Smooth muscle cell (in vitro differentiated cells): Measurements from ENCODE around the gene TRPM3. TPM values are rescaled to one million over a fixed set of nuclear protein-coding genes. Genes with fewer than 3 reads are reported as not detected.

Source experiments
- DNase-seq: peaks from one replicate; lab custom pipeline; 2025; ENCODE audit not compliant: unreplicated experiment; lab: John Stamatoyannopoulos, UW
- H2AFZ ChIP-seq: fragments of 200-600 bp; sonication (generic); 2 replicates; pipeline ENCODE4 v1.6.0; 2016; ENCODE audit warnings: antibody characterized with exemption, low read depth, mild to moderate bottlenecking
- H3F3A ChIP-seq: fragments of 200-600 bp; sonication (generic); 2 replicates; pipeline ENCODE4 v1.6.0; 2017; ENCODE audit warnings: antibody characterized with exemption, low read depth
- H3K27ac ChIP-seq: fragments of 200-600 bp; sonication (generic); 2 replicates; pipeline ENCODE4 v1.5.1; 2016; ENCODE audit warnings: low read depth, mild to moderate bottlenecking
- H3K27me3 ChIP-seq: fragments of 200-600 bp; sonication (generic); 2 replicates; pipeline ENCODE4 v1.6.1; 2016; ENCODE audit warnings: low read depth, mild to moderate bottlenecking
- H3K36me3 ChIP-seq: fragments of 200-600 bp; sonication (generic); 2 replicates; pipeline ENCODE4 v1.5.1; 2016; ENCODE audit warnings: low read depth
- H3K4me1 ChIP-seq: fragments of 200-600 bp; sonication (generic); 2 replicates; pipeline ENCODE4 v1.5.1; 2016; ENCODE audit warnings: low read depth
- H3K4me2 ChIP-seq: fragments of 200-600 bp; sonication (generic); 2 replicates; pipeline ENCODE4 v1.6.0; 2016; ENCODE audit warnings: mild to moderate bottlenecking
- H3K4me3 ChIP-seq: fragments of 200-600 bp; sonication (generic); 2 replicates; pipeline ENCODE4 v1.5.1; 2016; ENCODE audit warnings: mild to moderate bottlenecking
- H3K79me2 ChIP-seq: fragments of 200-600 bp; sonication (generic); 2 replicates; pipeline ENCODE4 v1.6.0; 2016; ENCODE audit warnings: low read depth, mild to moderate bottlenecking
- H3K9ac ChIP-seq: fragments of 200-600 bp; sonication (generic); 2 replicates; pipeline ENCODE4 v1.6.0; 2016; ENCODE audit warnings: low read depth
- H3K9me3 ChIP-seq: fragments of 200-600 bp; sonication (generic); replicated peaks from 2 replicates; pipeline ENCODE4 v1.5.1; 2016; ENCODE audit warnings: low read depth
- H4K20me1 ChIP-seq: fragments of 200-600 bp; sonication (generic); 2 replicates; pipeline ENCODE4 v1.6.0; 2016; ENCODE audit warnings: low read depth
- WGBS: methylation state at CpG from one replicate; pipeline ENCODE4 v1.1.7; 2016; ENCODE audit warnings: low lambda C conversion rate; 5-methylcytosine and 5-hydroxymethylcytosine counted together
- polyA plus RNA-seq: library from polyadenylated mRNA; unstranded; fragments of >200 nt; fragmentation: Nextera tagmentation; extraction: Ambion mirVana; gene quantifications from 2 replicates; pipeline ENCODE4 v1.2.1, GENCODE V29; 2016
- total RNA-seq: library from RNA; depleted of rRNA; stranded (reverse); fragments of >200 nt; gene quantifications from 2 replicates; pipeline ENCODE4 v1.2.3, GENCODE V29; 2014
- TF ChIP-seq, protein P1 (sequence below): fragments of 200-600 bp; sonication (generic); IDR thresholded peaks from 2 replicates; pipeline ENCODE4 v1.5.1; 2017; ENCODE audit warnings: borderline replicate concordance, mild to moderate bottlenecking, antibody characterized with exemption; ENCODE audit not compliant: insufficient read depth, poor library complexity, severe bottlenecking

TRPM3 gene
- total and polyA plus RNA-seq, 2 experiments from 2014 or later: not detected

DNA sequence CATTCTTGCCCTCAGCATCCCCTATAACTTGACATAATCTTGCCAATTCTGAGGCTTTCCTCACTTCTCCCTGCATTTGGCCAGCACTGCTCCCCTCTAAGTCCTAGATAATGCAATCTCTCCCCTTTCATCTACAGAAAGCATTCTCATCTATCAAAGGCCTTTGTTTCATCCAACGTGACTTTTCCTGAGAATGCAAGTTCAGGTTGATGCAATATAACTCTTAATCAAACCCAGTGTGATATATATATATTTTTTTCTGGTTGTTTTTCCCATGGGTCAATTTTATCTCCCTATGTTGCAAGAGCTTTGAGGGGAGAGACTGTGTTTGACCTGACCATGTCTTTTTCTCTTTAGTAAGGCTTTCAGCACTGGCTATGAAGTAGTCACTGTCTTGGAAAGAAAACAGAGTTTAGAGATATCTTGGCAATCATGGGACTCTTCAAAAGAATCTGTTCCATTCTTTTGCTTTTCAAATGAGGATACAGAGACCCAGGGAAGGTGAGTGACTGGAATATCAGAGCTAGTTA lies 268.6 kb downstream of the TRPM3 start:
- H3K27me3 ChIP-seq: no peaks in the 10 kb centered on the region
- 84% methylated on average over 1 of the region's 1 CpG for WGBS
- H3K79me2 ChIP-seq: no peaks in the 10 kb centered on the region
- H3K27ac ChIP-seq: no peak overlapping the region
- H3F3A ChIP-seq: no peaks in the 10 kb centered on the region
- no peaks in the 10 kb centered on the region for H3K4me1 ChIP-seq
- no peak overlapping the region for H3K4me2 ChIP-seq
- H4K20me1 ChIP-seq: no peaks in the 10 kb centered on the region
- H2AFZ ChIP-seq: no peak overlapping the region
- H3K4me3 ChIP-seq: no peak overlapping the region
- TF ChIP-seq, protein P1, sequence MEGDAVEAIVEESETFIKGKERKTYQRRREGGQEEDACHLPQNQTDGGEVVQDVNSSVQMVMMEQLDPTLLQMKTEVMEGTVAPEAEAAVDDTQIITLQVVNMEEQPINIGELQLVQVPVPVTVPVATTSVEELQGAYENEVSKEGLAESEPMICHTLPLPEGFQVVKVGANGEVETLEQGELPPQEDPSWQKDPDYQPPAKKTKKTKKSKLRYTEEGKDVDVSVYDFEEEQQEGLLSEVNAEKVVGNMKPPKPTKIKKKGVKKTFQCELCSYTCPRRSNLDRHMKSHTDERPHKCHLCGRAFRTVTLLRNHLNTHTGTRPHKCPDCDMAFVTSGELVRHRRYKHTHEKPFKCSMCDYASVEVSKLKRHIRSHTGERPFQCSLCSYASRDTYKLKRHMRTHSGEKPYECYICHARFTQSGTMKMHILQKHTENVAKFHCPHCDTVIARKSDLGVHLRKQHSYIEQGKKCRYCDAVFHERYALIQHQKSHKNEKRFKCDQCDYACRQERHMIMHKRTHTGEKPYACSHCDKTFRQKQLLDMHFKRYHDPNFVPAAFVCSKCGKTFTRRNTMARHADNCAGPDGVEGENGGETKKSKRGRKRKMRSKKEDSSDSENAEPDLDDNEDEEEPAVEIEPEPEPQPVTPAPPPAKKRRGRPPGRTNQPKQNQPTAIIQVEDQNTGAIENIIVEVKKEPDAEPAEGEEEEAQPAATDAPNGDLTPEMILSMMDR: no peak
- no peak for DNase-seq
- no peaks in the 10 kb centered on the region for H3K9me3 ChIP-seq
- no peak overlapping the region for H3K9ac ChIP-seq
- no peaks in the 10 kb centered on the region for H3K36me3 ChIP-seq

DNA sequence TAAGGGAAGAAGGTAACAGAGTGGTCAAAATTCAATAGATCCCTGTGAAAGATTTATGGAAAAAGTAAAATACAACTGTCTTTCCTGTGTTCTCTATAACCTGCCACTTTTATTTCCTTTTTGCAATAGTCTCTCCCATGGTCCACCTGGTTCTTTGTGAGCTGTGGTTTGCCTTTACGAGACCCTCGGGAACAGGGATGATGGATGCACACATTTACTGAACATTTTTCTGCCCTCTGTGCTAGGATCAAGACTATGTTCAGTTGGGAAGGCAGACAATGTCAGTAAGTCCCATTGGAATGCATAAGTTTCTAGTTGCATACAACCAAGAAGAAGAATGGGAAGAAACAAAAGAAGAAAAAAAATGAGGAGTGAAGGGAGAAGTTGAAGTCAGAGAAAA lies 281.2 kb downstream of the TRPM3 start:
- Histone ChIP-seq H3K27me3 (no peaks in the 10 kb centered on the region), H2AFZ (no peak overlapping the region)
- WGBS: 88% methylated on average over 2 of the region's 2 CpGs

DNA sequence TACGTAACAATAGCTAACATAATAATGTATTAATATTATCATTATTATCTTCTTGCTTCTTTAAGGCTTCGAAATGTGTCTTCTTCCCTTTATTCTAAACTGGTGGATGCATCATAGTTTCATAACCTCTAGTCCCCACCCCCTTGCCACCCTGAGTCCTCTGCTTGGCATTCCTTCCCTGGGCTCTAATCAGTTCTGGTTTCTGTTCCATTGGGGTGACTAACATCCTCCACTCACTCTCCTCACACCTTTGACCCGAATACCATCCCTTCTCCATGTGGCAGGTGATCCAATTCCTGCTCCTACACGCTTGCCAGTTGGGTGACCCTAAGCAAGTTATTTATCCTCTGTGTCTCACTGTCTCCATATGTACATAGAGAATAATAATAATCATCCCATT lies 286.1 kb downstream of the TRPM3 start:
- Histone ChIP-seq H3K79me2 (no peaks in the 10 kb centered on the region), H3K4me1 (peaks cover 5% of the 10 kb centered on the region), H4K20me1 (no peaks in the 10 kb centered on the region), H3K36me3 (no peaks in the 10 kb centered on the region), H3K4me2 (no peak overlapping the region), H2AFZ (no peak overlapping the region), H3K27me3 (no peaks in the 10 kb centered on the region), H3F3A (no peaks in the 10 kb centered on the region), H3K4me3 (no peak overlapping the region), H3K27ac (no peak overlapping the region), H3K9me3 (no peaks in the 10 kb centered on the region), H3K9ac (no peak overlapping the region)
- no peak for DNase-seq
- TF ChIP-seq, protein P1: no peak
- 87% methylated on average over 4 of the region's 4 CpGs for WGBS

More for the DNA sequence above, 281.2 kb downstream of the TRPM3 start:
- no peak overlapping the region for H3K4me2 ChIP-seq
- H3K36me3 ChIP-seq: no peaks in the 10 kb centered on the region
- no peaks in the 10 kb centered on the region for H3F3A ChIP-seq
- H3K9ac ChIP-seq: no peak overlapping the region
- no peaks in the 10 kb centered on the region for H3K79me2 ChIP-seq
- no peaks in the 10 kb centered on the region for H3K4me1 ChIP-seq
- no peak overlapping the region for H3K4me3 ChIP-seq
- TF ChIP-seq, protein P1: no peak
- DNase-seq: no peak
- H3K27ac ChIP-seq: no peak overlapping the region
- H3K9me3 ChIP-seq: no peaks in the 10 kb centered on the region
- no peaks in the 10 kb centered on the region for H4K20me1 ChIP-seq

DNA sequence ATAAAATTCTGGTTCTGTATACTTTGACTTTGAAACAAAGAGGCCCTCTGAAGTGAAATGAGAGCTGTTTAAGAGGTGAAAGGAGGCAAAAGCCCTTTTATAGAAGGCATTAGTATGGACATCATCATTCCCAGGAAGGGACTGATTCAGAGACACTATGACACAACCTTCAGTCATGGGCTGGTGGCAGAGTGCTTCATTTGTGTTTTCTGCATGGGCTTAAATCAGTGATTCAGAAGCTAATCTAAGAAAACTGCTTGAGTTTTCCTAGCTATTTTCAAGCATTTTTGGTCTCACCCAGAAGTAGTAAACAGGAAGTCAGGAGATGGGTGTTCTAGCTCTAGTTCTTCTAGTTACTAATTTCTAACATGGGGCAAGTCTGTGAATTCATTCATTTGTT lies 288.9 kb downstream of the TRPM3 start:
- DNase-seq: no peak
- H3K36me3 ChIP-seq: no peaks in the 10 kb centered on the region
- peak overlapping the region; percentile 35 for H3K27ac ChIP-seq
- H3K9ac ChIP-seq: no peak overlapping the region
- no peak overlapping the region for H3K4me2 ChIP-seq
- H3K9me3 ChIP-seq: no peaks in the 10 kb centered on the region
- H4K20me1 ChIP-seq: no peaks in the 10 kb centered on the region
- no peaks in the 10 kb centered on the region for H3K79me2 ChIP-seq
- H3K4me3 ChIP-seq: no peak overlapping the region
- no peaks in the 10 kb centered on the region for H3K27me3 ChIP-seq
- peaks cover 19% of the 10 kb centered on the region for H3K4me1 ChIP-seq
- TF ChIP-seq, protein P1: no peak
- H2AFZ ChIP-seq: no peak overlapping the region
- no peaks in the 10 kb centered on the region for H3F3A ChIP-seq
